HG03565 (cell line): ENCODE data around the gene PIKFYVE.
"Not testable (repeated sequence)": the region's sequence is repeated elsewhere in the genome, so short reads cannot be mapped to it uniquely, and the experiment has no call there.

Source experiments
- ATAC-seq: cut with Tn5 transposase; IDR thresholded peaks from one replicate; pipeline ENCODE4 v1.9.1; 2021; ENCODE audit warnings: mild to moderate bottlenecking, moderate library complexity; ENCODE audit not compliant: unreplicated experiment

PIKFYVE gene

DNA sequence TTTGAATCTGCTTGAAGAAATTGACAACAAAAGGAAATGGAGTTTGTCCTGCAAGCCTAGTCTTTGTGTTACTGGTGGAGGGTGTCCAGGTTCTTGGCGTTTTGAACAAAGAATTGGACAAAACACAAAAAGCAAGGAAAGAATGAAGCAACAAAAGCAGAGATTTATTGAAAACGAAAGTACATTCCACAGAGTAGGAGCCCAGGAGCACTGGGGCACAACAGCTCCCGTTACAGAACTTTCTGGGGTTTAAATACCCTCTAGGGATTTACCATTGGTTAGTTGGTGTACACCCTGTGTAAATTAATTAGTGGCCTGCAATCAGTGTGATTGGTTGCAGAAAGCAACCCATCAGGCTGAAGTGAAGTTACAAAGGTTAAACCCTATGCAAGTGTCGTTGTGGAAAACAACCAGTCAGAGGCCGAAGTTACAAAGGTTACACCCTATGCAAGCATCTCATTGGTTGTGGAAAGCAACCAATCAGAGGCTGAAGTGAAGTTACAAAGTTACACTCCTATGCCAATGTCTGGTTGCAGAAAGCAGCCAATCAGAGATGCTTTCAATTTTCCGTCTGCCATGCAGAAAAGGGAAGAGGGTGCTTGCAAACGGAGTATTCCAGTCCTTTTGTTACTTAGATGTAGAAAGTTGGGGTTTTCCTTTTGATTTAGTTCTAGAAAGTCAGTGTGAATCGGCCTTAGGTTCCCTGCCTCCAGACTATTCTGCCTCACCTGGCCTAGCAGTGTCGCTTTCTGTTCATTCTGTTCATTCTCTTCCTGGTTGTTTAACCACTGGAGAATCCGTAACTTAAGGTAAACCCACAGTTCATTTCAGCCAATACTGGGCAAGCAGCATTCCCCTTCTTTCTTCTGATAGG is 92.9 kb downstream of the PIKFYVE start:
- ATAC-seq = no peak

- no peak for ATAC-seq
Measured at GRCh38 chr2:208359632-208359986, 93.6 kb downstream of the PIKFYVE start.

DNA sequence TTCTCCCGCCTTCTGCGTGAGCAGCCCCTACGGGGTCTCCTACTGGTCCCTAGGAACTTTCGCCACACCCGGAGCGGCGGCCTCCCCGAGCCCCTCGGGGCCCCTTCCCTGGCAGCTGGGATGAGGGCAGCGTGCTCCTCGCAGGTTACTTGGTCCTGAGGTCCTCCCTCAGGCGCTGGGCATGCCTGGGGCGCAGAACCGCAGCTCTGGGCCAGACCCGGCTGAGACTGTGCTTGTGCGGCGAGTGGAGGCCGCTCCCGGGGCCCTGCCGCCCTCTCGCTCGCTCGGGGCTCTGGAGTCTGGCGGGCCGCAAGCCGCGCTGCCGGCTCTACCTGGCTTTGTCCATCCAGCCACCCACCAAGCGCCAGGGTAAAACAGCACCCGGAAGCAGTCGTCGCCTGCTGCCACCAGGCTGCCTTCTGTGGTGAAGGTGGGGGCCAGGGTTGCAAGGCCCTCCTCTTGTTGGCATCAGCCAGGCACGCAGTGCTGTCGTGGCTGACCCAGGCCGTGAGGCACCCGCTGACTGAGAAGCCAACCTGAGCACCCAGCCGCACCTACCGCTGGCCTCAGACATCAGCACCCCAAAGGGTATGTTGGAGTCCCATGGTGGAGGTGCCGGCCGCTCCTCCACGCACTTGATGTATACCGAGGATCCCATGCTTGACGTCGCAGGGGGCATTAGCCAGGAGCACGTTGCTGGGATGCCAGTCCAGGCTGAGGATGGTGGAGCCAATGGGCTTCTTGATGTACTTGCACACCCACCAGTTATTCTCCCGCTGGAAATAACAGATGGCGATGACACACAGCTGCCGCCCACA is 94.4 kb downstream of the PIKFYVE start:
- no peak for ATAC-seq

- ATAC-seq = no peak
Measured at GRCh38 chr2:208361077-208361441, 95.0 kb downstream of the PIKFYVE start.

- ATAC-seq = peak; percentile 75
Measured at GRCh38 chr2:208363485-208363884, 97.4 kb downstream of the PIKFYVE start.

- ATAC-seq = peak; percentile 53
Measured at GRCh38 chr2:208366215-208367127, 100.4 kb downstream of the PIKFYVE start.

DNA sequence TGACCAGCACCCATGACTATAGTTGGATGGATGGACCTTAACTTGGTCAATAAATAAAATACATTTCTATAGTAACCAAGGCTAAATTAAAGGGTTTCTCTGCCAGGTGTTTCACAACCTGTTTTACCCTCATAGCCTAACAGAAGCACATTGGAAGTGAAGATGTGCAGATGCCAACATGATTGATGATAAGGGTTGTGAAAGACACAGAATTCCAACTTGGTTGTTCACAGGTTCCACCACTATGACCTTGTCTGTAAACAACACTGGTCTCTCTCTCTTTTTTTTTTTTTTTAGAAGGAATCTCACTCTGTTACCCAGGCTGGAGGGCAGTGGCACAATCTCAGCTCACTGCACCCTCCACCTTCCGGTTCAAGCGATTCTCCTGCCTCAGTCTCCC is 103.0 kb downstream of the PIKFYVE start:
- no peak for ATAC-seq

DNA sequence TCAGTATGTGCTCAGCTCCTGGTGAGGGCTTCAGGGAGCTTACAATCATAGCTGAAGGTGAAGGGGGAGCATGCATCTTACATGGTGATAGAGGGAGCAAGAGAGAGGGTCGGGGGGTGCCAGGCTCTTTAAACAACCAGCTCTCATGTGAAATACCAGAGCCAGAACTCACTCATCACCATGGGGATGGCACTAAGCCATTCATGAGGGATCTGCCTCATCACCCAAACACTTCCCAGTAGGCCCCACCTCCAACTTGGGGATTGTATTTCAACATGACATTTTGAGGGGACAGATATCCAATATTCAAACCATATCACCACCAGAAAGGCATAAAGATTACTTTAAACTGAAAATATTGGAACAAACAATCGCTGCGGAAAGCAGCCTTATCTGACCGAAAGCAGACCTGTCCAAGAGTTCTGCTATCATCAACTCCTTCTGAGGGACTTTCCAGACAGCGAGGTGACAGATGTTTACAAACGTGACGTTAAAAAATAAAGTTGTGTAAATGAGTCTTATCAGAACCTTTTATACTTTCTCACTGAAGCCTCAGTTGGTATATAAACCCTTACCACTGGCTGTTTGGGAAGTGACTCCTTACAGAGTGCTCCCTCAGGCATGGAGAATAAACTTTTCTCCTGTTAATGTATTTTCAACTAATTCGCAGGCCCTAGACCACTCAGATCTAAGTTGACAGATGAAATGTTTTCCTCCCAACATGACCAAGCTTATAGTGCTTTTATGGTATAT is 105.0 kb downstream of the PIKFYVE start:
- no peak for ATAC-seq

- ATAC-seq = no peak
Measured at GRCh38 chr2:208371634-208371935, 105.5 kb downstream of the PIKFYVE start.

GRCh38 chr2:208373460-208374089 is 107.5 kb downstream of the PIKFYVE start:
- ATAC-seq = peak; percentile 58

- ATAC-seq = no peak
Measured at GRCh38 chr2:208375491-208376068, 109.5 kb downstream of the PIKFYVE start.

GRCh38 chr2:208377344-208377860 is 111.3 kb downstream of the PIKFYVE start:
- ATAC-seq = not testable (repeated sequence)

- no peak for ATAC-seq
Measured at GRCh38 chr2:208379192-208379591, 113.1 kb downstream of the PIKFYVE start.

GRCh38 chr2:208384637-208385036 is 118.6 kb downstream of the PIKFYVE start:
- no peak for ATAC-seq

DNA sequence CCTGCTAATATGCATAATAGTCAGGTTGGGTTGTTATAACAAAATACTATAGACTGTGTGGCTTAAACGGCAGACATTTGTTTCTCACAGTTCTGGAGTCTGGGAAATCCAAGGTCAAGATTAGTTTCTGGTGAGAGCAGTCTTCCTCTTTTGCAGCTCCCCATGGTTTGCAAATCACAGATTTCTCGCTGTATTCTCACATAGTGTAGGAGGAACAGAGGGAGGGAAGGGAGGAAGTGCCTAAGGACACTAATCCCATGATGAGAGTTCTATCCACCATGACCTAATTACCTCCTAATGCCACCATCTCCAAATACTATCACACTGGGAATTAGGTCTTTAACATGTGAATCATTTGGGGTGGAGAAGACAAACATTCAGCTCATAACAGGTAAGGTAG is 120.5 kb downstream of the PIKFYVE start:
- no peak for ATAC-seq

DNA sequence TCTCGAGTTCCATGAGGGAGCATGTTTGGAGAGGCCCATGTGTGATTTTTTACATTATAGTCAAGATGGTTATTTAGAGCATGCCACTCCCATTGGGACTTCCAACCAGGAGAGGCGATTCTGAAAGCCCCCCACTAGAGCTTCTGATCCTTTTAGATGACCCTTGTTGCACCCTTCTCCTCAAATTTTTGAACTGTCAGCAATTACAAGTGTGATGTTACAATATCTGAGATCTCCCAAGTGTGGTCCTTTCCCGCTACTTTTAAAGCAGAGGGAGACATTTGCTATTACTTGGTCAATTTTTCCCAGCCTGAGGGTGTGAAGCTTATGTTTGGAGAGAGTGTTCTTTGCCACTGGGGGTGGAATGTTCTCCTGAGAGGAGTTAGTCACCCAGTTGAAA is 123.9 kb downstream of the PIKFYVE start:
- ATAC-seq = no peak

- no peak for ATAC-seq
Measured at GRCh38 chr2:208392300-208392699, 126.2 kb downstream of the PIKFYVE start.

DNA sequence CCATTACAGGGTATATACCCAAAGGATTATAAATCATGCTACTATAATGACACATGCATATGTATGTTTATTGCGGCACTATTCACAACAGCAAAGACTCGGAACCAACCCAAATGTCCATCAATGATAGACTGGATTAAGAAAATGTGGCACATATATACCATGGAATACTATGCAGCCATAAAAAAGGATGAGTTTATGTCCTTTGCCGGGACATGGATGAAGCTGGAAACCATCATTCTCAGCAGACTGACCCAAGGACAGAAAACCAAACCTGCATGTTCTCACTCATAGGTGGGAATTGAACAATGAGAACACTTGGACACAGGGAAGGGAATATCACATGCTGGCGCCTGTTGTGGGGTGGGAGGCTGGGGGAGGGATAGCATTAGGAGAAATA is 130.7 kb downstream of the PIKFYVE start:
- ATAC-seq = not testable (repeated sequence)

GRCh38 chr2:208399201-208399600 is 133.1 kb downstream of the PIKFYVE start:
- no peak for ATAC-seq
